ENCODE measurements around the gene COL2A1. TPM values are rescaled to one million over a fixed set of nuclear protein-coding genes. Genes with fewer than 3 reads are reported as not detected.

COL2A1 gene
- polyA plus RNA-seq, 1 donor (not counting 4 experiments of a cell fraction or from before 2014, with no cell fraction given): 0.03 TPM

- H2AFZ ChIP-seq (ENCODE audit: control insufficient read depth, low read length): no peak overlapping the region
- no peak overlapping the region for H3K27ac ChIP-seq (ENCODE audit: control insufficient read depth, insufficient read depth, low read length)
- no peaks in the 10 kb centered on the region for H3K79me2 ChIP-seq (ENCODE audit: control insufficient read depth, insufficient read depth, low read length)
- no peaks in the 10 kb centered on the region for H3K9me3 ChIP-seq (ENCODE audit: control insufficient read depth, low read depth, low read length)
- H3K4me3 ChIP-seq (ENCODE audit: control insufficient read depth in 2 of 3, extremely low read depth in 1 of 3, insufficient read depth in 2 of 3, low read depth in 1 of 3, low read length in 3 of 3): no peak overlapping the region
- no peak for TF ChIP-seq CTCF (optimal IDR thresholded peaks at IDR 0.05 in 1 of 3, IDR thresholded peaks at IDR 0.05 in 1 of 3, conservative IDR thresholded peaks at IDR 0.05 in 1 of 3; ENCODE audit: extremely low read depth in 1 of 3, insufficient read depth in 2 of 3, low read length in 3 of 3)
- H3K9me1 ChIP-seq (ENCODE audit: control insufficient read depth, extremely low read depth, insufficient read depth, low read length): no peaks in the 10 kb centered on the region
- DNase-seq (ENCODE audit: low read depth, low spot score) (no peak), FAIRE-seq (no peak)
- dilution Hi-C loops (cut with MboI; ENCODE audit: extremely low pct_ligation_motif_present, low sequenced_read_pairs): no loop called here
- peaks cover 36% of the 10 kb centered on the region for H3K27me3 ChIP-seq (ENCODE audit: control insufficient read depth, extremely low read depth, insufficient read depth, low read length)
- peaks cover 3% of the 10 kb centered on the region for H4K20me1 ChIP-seq (ENCODE audit: control insufficient read depth, extremely low read depth, insufficient read depth, low read length)
- peaks cover 6% of the 10 kb centered on the region for H3K4me1 ChIP-seq (ENCODE audit: control insufficient read depth, extremely low read depth, insufficient read depth, low read length)
- H3K4me2 ChIP-seq (ENCODE audit: control insufficient read depth, extremely low read depth, insufficient read depth, low read depth, low read length): no peak overlapping the region
- H3K9ac ChIP-seq (ENCODE audit: control insufficient read depth, extremely low read depth, insufficient read depth, low read length): no peak overlapping the region
- no peaks in the 10 kb centered on the region for H3K36me3 ChIP-seq (ENCODE audit: control insufficient read depth in 2 of 2, extremely low read depth in 1 of 2, insufficient read depth in 2 of 2, low read length in 2 of 2)
These were observed 24.6 kb downstream of the COL2A1 start for GRCh38 chr12:47979686-47980085.

GRCh38 chr12:47979166-47979565, 25.1 kb downstream of the COL2A1 start:
- no peak overlapping the region for H3K27ac ChIP-seq (ENCODE audit: control insufficient read depth, insufficient read depth, low read length)
- H3K4me2 ChIP-seq (ENCODE audit: control insufficient read depth, extremely low read depth, insufficient read depth, low read depth, low read length): no peak overlapping the region
- H3K79me2 ChIP-seq (ENCODE audit: control insufficient read depth, insufficient read depth, low read length): no peaks in the 10 kb centered on the region
- dilution Hi-C loops (cut with MboI; ENCODE audit: extremely low pct_ligation_motif_present, low sequenced_read_pairs): no loop called here
- peaks cover 6% of the 10 kb centered on the region for H3K4me1 ChIP-seq (ENCODE audit: control insufficient read depth, extremely low read depth, insufficient read depth, low read length)
- no peak overlapping the region for H2AFZ ChIP-seq (ENCODE audit: control insufficient read depth, low read length)
- H3K9me1 ChIP-seq (ENCODE audit: control insufficient read depth, extremely low read depth, insufficient read depth, low read length): no peaks in the 10 kb centered on the region
- no peaks in the 10 kb centered on the region for H3K9me3 ChIP-seq (ENCODE audit: control insufficient read depth, low read depth, low read length)
- H3K36me3 ChIP-seq (ENCODE audit: control insufficient read depth in 2 of 2, extremely low read depth in 1 of 2, insufficient read depth in 2 of 2, low read length in 2 of 2): no peaks in the 10 kb centered on the region
- H3K9ac ChIP-seq (ENCODE audit: control insufficient read depth, extremely low read depth, insufficient read depth, low read length): no peak overlapping the region
- TF ChIP-seq EZH2 (IDR thresholded peaks at IDR 0.05; ENCODE audit: low read length): no peak
- TF ChIP-seq CTCF (optimal IDR thresholded peaks at IDR 0.05 in 1 of 3, IDR thresholded peaks at IDR 0.05 in 1 of 3, conservative IDR thresholded peaks at IDR 0.05 in 1 of 3; ENCODE audit: extremely low read depth in 1 of 3, insufficient read depth in 2 of 3, low read length in 3 of 3): no peak
- peaks cover 3% of the 10 kb centered on the region for H4K20me1 ChIP-seq (ENCODE audit: control insufficient read depth, extremely low read depth, insufficient read depth, low read length)
- H3K4me3 ChIP-seq (ENCODE audit: control insufficient read depth in 2 of 3, extremely low read depth in 1 of 3, insufficient read depth in 2 of 3, low read depth in 1 of 3, low read length in 3 of 3): no peak overlapping the region
- no peak for DNase-seq (ENCODE audit: low read depth, low spot score)
- FAIRE-seq: no peak
- peaks cover 36% of the 10 kb centered on the region for H3K27me3 ChIP-seq (ENCODE audit: control insufficient read depth, extremely low read depth, insufficient read depth, low read length)

All from keratinocyte (primary cell).